H9 (cell line): ENCODE measurements around the gene PDZD8. TPM values are rescaled to one million over a fixed set of nuclear protein-coding genes. Genes with fewer than 3 reads are reported as not detected.

ENCODE experiments used
- DNase-seq: peaks from one replicate; pipeline ENCODE4 v3.0.0-alpha.2; 2017
- H2AFZ ChIP-seq: one replicate; pipeline ENCODE4 v1.6.1; 2013; ENCODE audit warnings: mild to moderate bottlenecking, low read length, control low read depth, moderate library complexity
- H2AK5ac ChIP-seq: 2 replicates; pipeline ENCODE4 v1.6.1; 2013; ENCODE audit warnings: low read length, control low read depth, mixed read lengths; ENCODE audit not compliant: insufficient read length
- H2BK120ac ChIP-seq: one replicate; pipeline ENCODE4 v1.6.1; 2013; ENCODE audit warnings: low read depth, mild to moderate bottlenecking, low read length, control low read depth, inconsistent platforms; ENCODE audit not compliant: poor library complexity, severe bottlenecking
- H2BK12ac ChIP-seq: 2 replicates; pipeline ENCODE4 v1.6.1; 2013; ENCODE audit warnings: low read length, control low read depth, mixed read lengths, low read depth; ENCODE audit not compliant: insufficient read length
- H2BK15ac ChIP-seq: 2 replicates; pipeline ENCODE4 v1.6.1; 2013; ENCODE audit warnings: low read depth, low read length, control low read depth
- H2BK20ac ChIP-seq: one replicate; pipeline ENCODE4 v1.6.1; 2013; ENCODE audit warnings: low read depth, mild to moderate bottlenecking, low read length, control low read depth, inconsistent platforms; ENCODE audit not compliant: poor library complexity, severe bottlenecking
- H2BK5ac ChIP-seq: 2 replicates; pipeline ENCODE4 v1.6.1; 2013; ENCODE audit warnings: low read length, control low read depth, mixed read lengths; ENCODE audit not compliant: insufficient read length
- H3K14ac ChIP-seq: 2 replicates; pipeline ENCODE4 v1.6.1; 2013; ENCODE audit warnings: low read length, control low read depth; ENCODE audit not compliant: insufficient read depth
- H3K18ac ChIP-seq: 2 replicates; pipeline ENCODE4 v1.6.1; 2013; ENCODE audit warnings: low read depth, mild to moderate bottlenecking, mixed read lengths, low read length, control low read depth; ENCODE audit not compliant: insufficient read length
- H3K23ac ChIP-seq: 2 replicates; pipeline ENCODE4 v1.6.1; 2013; ENCODE audit warnings: low read length, control low read depth, mixed read lengths, low read depth; ENCODE audit not compliant: insufficient read length
- H3K23me2 ChIP-seq: 2 replicates; pipeline ENCODE4 v1.6.1; 2013; ENCODE audit warnings: low read depth, mild to moderate bottlenecking, mixed read lengths, low read length, control low read depth; ENCODE audit not compliant: insufficient read length, poor library complexity, severe bottlenecking
- H3K27ac ChIP-seq: 2 replicates; pipeline ENCODE4 v1.5.1; 2013; ENCODE audit warnings: low read length, control low read depth, mixed read lengths, low read depth; ENCODE audit not compliant: insufficient read length
- H3K27me3 ChIP-seq: 2 replicates; pipeline ENCODE4 v1.6.1; 2013; ENCODE audit warnings: low read length, control low read depth, inconsistent platforms; ENCODE audit not compliant: insufficient read depth
- H3K4ac ChIP-seq: 2 replicates; pipeline ENCODE4 v1.6.1; 2013; ENCODE audit warnings: low read depth, mild to moderate bottlenecking, control low read depth, inconsistent platforms, low read length, moderate library complexity
- H3K4me1 ChIP-seq: 2 replicates; pipeline ENCODE4 v1.6.1; 2013; ENCODE audit warnings: low read length, control low read depth, inconsistent platforms; ENCODE audit not compliant: insufficient read depth
- H3K4me2 ChIP-seq: 2 replicates; pipeline ENCODE4 v1.6.1; 2013; ENCODE audit warnings: low read length, control low read depth, mixed read lengths; ENCODE audit not compliant: insufficient read length, insufficient read depth
- H3K56ac ChIP-seq: 2 replicates; pipeline ENCODE4 v1.6.1; 2013; ENCODE audit warnings: low read depth, mild to moderate bottlenecking, mixed read lengths, low read length, control low read depth; ENCODE audit not compliant: insufficient read length
- H3K79me1 ChIP-seq: 2 replicates; pipeline ENCODE4 v1.6.1; 2013; ENCODE audit warnings: low read depth, mild to moderate bottlenecking, moderate library complexity, low read length, control low read depth, inconsistent platforms; ENCODE audit not compliant: insufficient read depth, poor library complexity, severe bottlenecking
- H3K79me2 ChIP-seq: 2 replicates; pipeline ENCODE4 v1.6.1; 2013; ENCODE audit warnings: low read length, control low read depth, inconsistent platforms; ENCODE audit not compliant: insufficient read depth
- H3K9ac ChIP-seq: 2 replicates; pipeline ENCODE4 v1.6.1; 2013; ENCODE audit warnings: low read length, control low read depth, mixed read lengths; ENCODE audit not compliant: insufficient read length; ENCODE audit errors: extremely low read depth
- H3K9me3 ChIP-seq: one replicate; pipeline ENCODE4 v1.6.1; 2013; ENCODE audit warnings: low read depth, low read length, inconsistent platforms; ENCODE audit not compliant: control insufficient read depth
- H3T11ph ChIP-seq: one replicate; pipeline ENCODE4 v1.6.1; 2013; ENCODE audit warnings: mild to moderate bottlenecking, low read length, control low read depth, inconsistent platforms
- H4K20me1 ChIP-seq: one replicate; pipeline ENCODE4 v1.6.1; 2013; ENCODE audit not compliant: control insufficient read depth, insufficient read length, insufficient read depth
- H4K5ac ChIP-seq: 2 replicates; pipeline ENCODE4 v1.6.1; 2013; ENCODE audit warnings: low read depth, mild to moderate bottlenecking, mixed read lengths, low read length, control low read depth; ENCODE audit not compliant: insufficient read length
- H4K8ac ChIP-seq: replicated peaks from 2 replicates; pipeline ENCODE4 v1.6.1; 2013; ENCODE audit warnings: low read length, control low read depth, mixed read lengths, low read depth; ENCODE audit not compliant: insufficient read length
- H4K91ac ChIP-seq: 2 replicates; pipeline ENCODE4 v1.6.1; 2013; ENCODE audit warnings: low read depth, mild to moderate bottlenecking, moderate library complexity, mixed read lengths, low read length, control low read depth; ENCODE audit not compliant: insufficient read length
- H3K27ac Mint-ChIP-seq, 3 experiments: 2 replicates in 2 of 3; 3 replicates in 1 of 3; pipeline ENCODE4 v1.8.0; 2020 to 2021; ENCODE audit warnings: mixed read lengths in 3 of 3, mild to moderate bottlenecking in 1 of 3, moderate library complexity in 1 of 3
- H3K27me3 Mint-ChIP-seq: 2 replicates; pipeline ENCODE4 v1.8.0; 2021; ENCODE audit warnings: low read depth, mild to moderate bottlenecking, moderate library complexity, mixed read lengths
- H3K36me3 Mint-ChIP-seq, 3 experiments: 2 replicates in 2 of 3; 3 replicates in 1 of 3; pipeline ENCODE4 v1.8.0; 2020 to 2021; ENCODE audit warnings: low read depth in 3 of 3, mixed read lengths in 3 of 3; ENCODE audit not compliant: insufficient read depth in 1 of 3
- H3K4me1 Mint-ChIP-seq, 2 experiments: 2 replicates each; pipeline ENCODE4 v1.8.0; 2020; ENCODE audit warnings: mixed read lengths in 2 of 2
- H3K4me3 Mint-ChIP-seq, 2 experiments: 2 replicates in 1 of 2; 3 replicates in 1 of 2; pipeline ENCODE4 v1.8.0; 2020 to 2021; ENCODE audit warnings: mild to moderate bottlenecking in 2 of 2, mixed read lengths in 2 of 2, moderate library complexity in 1 of 2
- H3K9me3 Mint-ChIP-seq, 2 experiments: 2 replicates in 1 of 2; 3 replicates in 1 of 2; pipeline ENCODE4 v1.8.0; 2020; ENCODE audit warnings: mild to moderate bottlenecking in 2 of 2, mixed read lengths in 2 of 2, moderate library complexity in 1 of 2
- WGBS: extraction: QIAGEN DNeasy Blood & Tissue Kit; methylation state at CpG from one replicate; pipeline ENCODE4 v1.1.7; 2013; ENCODE audit warnings: missing lambda C conversion rate, low lambda C conversion rate, mixed read lengths; ENCODE audit not compliant: insufficient read length; ENCODE audit errors: extremely low coverage; 5-methylcytosine and 5-hydroxymethylcytosine counted together
- total RNA-seq: library from RNA; stranded (reverse); gene quantifications from 2 replicates; pipeline ENCODE4 v1.2.1, GENCODE V29; 2021
- TF ChIP-seq, protein P1 (sequence below): fragments of 200-600 bp; sonication (generic); conservative IDR thresholded peaks from 3 replicates; pipeline ENCODE4 v1.8.0; 2021; ENCODE audit warnings: antibody characterized with exemption, mild to moderate bottlenecking

PDZD8 gene
- total RNA-seq, 1 experiment from 2014 or later: 38.2 TPM

DNA sequence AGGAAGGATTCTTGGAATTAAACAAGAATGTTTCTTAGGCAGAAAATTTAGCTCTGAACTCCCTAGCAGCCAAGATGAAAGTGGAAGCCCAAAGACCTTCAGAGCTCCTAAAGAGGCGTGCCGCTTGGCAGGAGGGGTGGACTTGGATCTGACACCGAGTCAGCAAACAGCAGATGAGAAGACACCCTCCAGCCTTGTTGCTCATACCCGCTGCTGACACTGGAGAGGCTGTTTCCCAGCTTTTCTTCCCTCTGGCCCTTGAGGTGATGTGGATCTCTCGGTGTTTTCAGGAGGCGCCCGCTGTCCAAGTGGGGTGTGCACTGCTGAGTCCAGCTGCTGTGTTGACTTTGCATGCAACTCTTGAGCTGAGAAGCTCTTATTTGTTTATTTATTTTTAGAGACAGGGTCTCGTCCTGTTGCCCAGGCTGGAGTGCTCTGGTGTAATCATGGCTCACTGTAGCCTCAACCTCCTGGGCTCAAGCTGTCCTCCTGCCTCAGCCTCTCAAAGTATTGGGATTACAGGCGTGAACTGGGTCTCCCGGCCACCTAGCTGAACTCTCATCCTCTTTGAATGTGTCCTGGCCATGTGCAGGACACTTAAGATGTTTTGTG, 112.8 kb downstream of the PDZD8 start:
- WGBS: no CpG with 5 or more reads among the region's 10 CpGs
- H3K18ac ChIP-seq: no peak overlapping the region

More for the DNA sequence above, 112.8 kb downstream of the PDZD8 start:
- Histone ChIP-seq H4K91ac (no peak overlapping the region), H3K56ac (no peak overlapping the region), H3K9me3 (no peaks in the 10 kb centered on the region), H3K14ac (no peak overlapping the region), H2BK20ac (no peak overlapping the region), H2AK5ac (no peak overlapping the region), H2BK12ac (no peak overlapping the region), H3K79me2 (no peaks in the 10 kb centered on the region), H4K8ac (no peak overlapping the region), H3T11ph (no peak overlapping the region), H3K4me1 (peaks cover 7% of the 10 kb centered on the region; the same call in 1 of the 2 replicates), H4K20me1 (no peaks in the 10 kb centered on the region), H3K23ac (no peak overlapping the region), H3K27me3 (no peaks in the 10 kb centered on the region), H3K9ac (no peak overlapping the region), H3K23me2 (no peaks in the 10 kb centered on the region), H3K4ac (no peak overlapping the region), H4K5ac (no peak overlapping the region), H2BK5ac (no peak overlapping the region), H2BK15ac (no peak overlapping the region), H2BK120ac (no peak overlapping the region), H2AFZ (no peak overlapping the region), H3K4me2 (no peak overlapping the region), H3K79me1 (no peaks in the 10 kb centered on the region), H3K27ac (no peak overlapping the region)
- no peak overlapping the region; a peak in 1 of 5 replicates for H3K4me3 Mint-ChIP-seq
- H3K36me3 Mint-ChIP-seq: no peaks in the 10 kb centered on the region; a peak in 2 of 7 replicates
- TF ChIP-seq, protein P1, sequence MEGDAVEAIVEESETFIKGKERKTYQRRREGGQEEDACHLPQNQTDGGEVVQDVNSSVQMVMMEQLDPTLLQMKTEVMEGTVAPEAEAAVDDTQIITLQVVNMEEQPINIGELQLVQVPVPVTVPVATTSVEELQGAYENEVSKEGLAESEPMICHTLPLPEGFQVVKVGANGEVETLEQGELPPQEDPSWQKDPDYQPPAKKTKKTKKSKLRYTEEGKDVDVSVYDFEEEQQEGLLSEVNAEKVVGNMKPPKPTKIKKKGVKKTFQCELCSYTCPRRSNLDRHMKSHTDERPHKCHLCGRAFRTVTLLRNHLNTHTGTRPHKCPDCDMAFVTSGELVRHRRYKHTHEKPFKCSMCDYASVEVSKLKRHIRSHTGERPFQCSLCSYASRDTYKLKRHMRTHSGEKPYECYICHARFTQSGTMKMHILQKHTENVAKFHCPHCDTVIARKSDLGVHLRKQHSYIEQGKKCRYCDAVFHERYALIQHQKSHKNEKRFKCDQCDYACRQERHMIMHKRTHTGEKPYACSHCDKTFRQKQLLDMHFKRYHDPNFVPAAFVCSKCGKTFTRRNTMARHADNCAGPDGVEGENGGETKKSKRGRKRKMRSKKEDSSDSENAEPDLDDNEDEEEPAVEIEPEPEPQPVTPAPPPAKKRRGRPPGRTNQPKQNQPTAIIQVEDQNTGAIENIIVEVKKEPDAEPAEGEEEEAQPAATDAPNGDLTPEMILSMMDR: no peak
- DNase-seq: no peak
- peak overlapping the region in 1 of 3 experiments; percentile 47; a peak in 1 of 7 replicates for H3K27ac Mint-ChIP-seq
- H3K27me3 Mint-ChIP-seq: no peaks in the 10 kb centered on the region; the same call in 1 of the 2 replicates
- H3K4me1 Mint-ChIP-seq: peaks cover 13 to 19% of the 10 kb centered on the region in 2 experiments
- no peaks in the 10 kb centered on the region for H3K9me3 Mint-ChIP-seq
